Endothelial cell (in vitro differentiated cells): ENCODE data around the gene C14orf39. TPM values are rescaled to one million over a fixed set of nuclear protein-coding genes. Genes with fewer than 3 reads are reported as not detected.

Experiments used
- DNase-seq: peaks from one replicate; pipeline ENCODE4 v3.0.0; 2021; ENCODE audit warnings: low spot score
- H3K27ac Mint-ChIP-seq: one replicate; pipeline ENCODE4 v1.8.0; 2021; ENCODE audit warnings: mixed read lengths, inconsistent platforms; ENCODE audit not compliant: unreplicated experiment
- H3K27me3 Mint-ChIP-seq: one replicate; pipeline ENCODE4 v1.8.0; 2021; ENCODE audit warnings: mild to moderate bottlenecking, moderate library complexity, mixed read lengths, inconsistent platforms; ENCODE audit not compliant: unreplicated experiment
- H3K36me3 Mint-ChIP-seq: one replicate; pipeline ENCODE4 v1.8.0; 2021; ENCODE audit warnings: mild to moderate bottlenecking, low read depth, mixed read lengths, inconsistent platforms; ENCODE audit not compliant: unreplicated experiment
- H3K4me1 Mint-ChIP-seq: one replicate; pipeline ENCODE4 v1.8.0; 2021; ENCODE audit warnings: mild to moderate bottlenecking, mixed read lengths, inconsistent platforms; ENCODE audit not compliant: unreplicated experiment
- H3K4me3 Mint-ChIP-seq: one replicate; pipeline ENCODE4 v1.8.0; 2021; ENCODE audit warnings: mild to moderate bottlenecking, mixed read lengths, inconsistent platforms; ENCODE audit not compliant: unreplicated experiment
- H3K9me3 Mint-ChIP-seq: one replicate; pipeline ENCODE4 v1.8.0; 2021; ENCODE audit warnings: mixed read lengths, inconsistent platforms; ENCODE audit not compliant: unreplicated experiment
- CTCF ChIP-seq: fragments of 200-600 bp; sonication (generic); IDR thresholded peaks from one replicate; pipeline ENCODE4 v1.5.0; 2021; ENCODE audit warnings: antibody characterized with exemption; ENCODE audit not compliant: unreplicated experiment
- total RNA-seq: library from RNA; stranded (reverse); fragmentation: NEBNext Ultra II Directional; extraction: Animal tissue kit (Norgen Biotek cat#: 25700); gene quantifications from one replicate; pipeline ENCODE4 v1.2.1, GENCODE V29; 2021; ENCODE audit not compliant: unreplicated experiment

C14orf39 gene
- total RNA-seq, 1 donor from 2014 or later: 3.8 TPM

GRCh38 chr14:60506462-60506984 is 20.7 kb upstream of the C14orf39 start:
- Mint-ChIP-seq H3K27me3 (peaks cover 16% of the 10 kb centered on the region), H3K36me3 (no peaks in the 10 kb centered on the region), H3K4me1 (peaks cover 34% of the 10 kb centered on the region), H3K9me3 (no peaks in the 10 kb centered on the region), H3K4me3 (peak overlapping the region; percentile 71), H3K27ac (no peak overlapping the region)
- DNase-seq: peak; percentile 27
- TF ChIP-seq CTCF: no peak

DNA sequence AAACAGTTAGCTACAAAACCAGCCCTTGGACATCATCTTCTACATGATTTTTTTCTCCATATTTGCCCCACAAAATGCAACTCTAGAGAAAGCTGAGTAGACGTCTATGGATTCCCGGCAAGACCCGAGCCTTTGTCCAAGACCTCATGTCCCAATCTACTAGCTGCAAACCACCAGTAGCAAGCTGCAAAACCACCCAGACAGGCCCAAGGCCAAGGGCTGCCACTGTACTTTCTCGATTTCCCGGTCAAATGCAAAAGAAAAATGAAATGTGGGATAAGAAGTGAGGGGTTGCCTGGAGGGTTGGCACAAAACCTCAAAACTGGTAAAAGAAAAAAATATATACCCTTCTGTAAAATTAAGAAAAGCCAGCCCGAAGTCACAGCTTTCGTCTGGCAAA is 20.1 kb upstream of the C14orf39 start:
- DNase-seq: no peak
- H3K4me3 Mint-ChIP-seq: no peak overlapping the region
- H3K36me3 Mint-ChIP-seq: no peaks in the 10 kb centered on the region
- peaks cover 34% of the 10 kb centered on the region for H3K4me1 Mint-ChIP-seq
- no peak overlapping the region for H3K27ac Mint-ChIP-seq
- no peaks in the 10 kb centered on the region for H3K9me3 Mint-ChIP-seq
- no peak for TF ChIP-seq CTCF
- peaks cover 16% of the 10 kb centered on the region for H3K27me3 Mint-ChIP-seq

DNA sequence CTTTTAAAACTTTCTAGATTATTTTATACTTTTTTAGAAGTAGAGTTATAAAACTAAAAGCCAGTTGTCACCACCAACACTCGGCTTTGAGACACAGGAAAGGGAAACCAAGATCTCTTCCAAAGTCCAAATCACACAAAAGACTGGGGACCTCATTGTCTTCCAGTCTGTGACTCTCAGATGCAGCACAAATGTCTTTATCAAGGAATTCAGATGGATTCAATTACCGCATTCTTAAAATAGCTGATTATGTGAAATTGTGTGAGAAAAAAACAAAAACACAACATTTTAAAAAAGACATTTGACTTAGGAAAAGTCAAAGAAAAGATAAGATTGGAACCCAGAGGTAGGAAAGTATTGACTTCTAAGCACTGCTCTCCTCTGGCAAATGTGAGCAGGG is 19.6 kb upstream of the C14orf39 start:
- H3K9me3 Mint-ChIP-seq: no peaks in the 10 kb centered on the region
- H3K27ac Mint-ChIP-seq: no peak overlapping the region
- peaks cover 31% of the 10 kb centered on the region for H3K4me1 Mint-ChIP-seq
- H3K36me3 Mint-ChIP-seq: no peaks in the 10 kb centered on the region
- no peak overlapping the region for H3K4me3 Mint-ChIP-seq
- H3K27me3 Mint-ChIP-seq: peaks cover 16% of the 10 kb centered on the region
- no peak for DNase-seq
- TF ChIP-seq CTCF: no peak

GRCh38 chr14:60502541-60502940 is 16.7 kb upstream of the C14orf39 start:
- DNase-seq: no peak
- Mint-ChIP-seq H3K9me3 (no peaks in the 10 kb centered on the region), H3K4me3 (no peak overlapping the region), H3K27ac (no peak overlapping the region), H3K36me3 (no peaks in the 10 kb centered on the region), H3K4me1 (peaks cover 18% of the 10 kb centered on the region), H3K27me3 (no peaks in the 10 kb centered on the region)
- TF ChIP-seq CTCF: no peak

DNA sequence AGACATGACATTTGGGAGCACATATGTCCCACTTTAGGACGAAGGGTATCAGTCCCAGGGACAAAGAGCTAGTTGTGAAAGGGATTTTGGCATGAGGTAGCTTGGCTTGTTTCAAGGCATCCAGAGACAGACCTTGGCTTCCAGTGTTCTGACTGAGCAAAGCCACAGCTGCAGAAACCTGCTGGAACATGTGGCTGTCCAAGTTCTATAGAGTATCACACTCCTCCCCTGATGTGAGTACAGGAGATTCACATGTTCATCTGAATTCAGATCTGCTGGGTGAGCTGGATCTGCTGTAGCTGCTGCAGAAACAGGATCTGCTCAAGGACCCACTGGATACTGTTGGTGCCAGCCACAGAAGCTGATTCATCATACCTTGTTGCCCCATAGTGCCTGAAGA is 10.1 kb upstream of the C14orf39 start:
- TF ChIP-seq CTCF: no peak
- Mint-ChIP-seq H3K4me1 (no peaks in the 10 kb centered on the region), H3K27ac (no peak overlapping the region), H3K9me3 (no peaks in the 10 kb centered on the region), H3K4me3 (no peak overlapping the region), H3K36me3 (no peaks in the 10 kb centered on the region), H3K27me3 (no peaks in the 10 kb centered on the region)
- no peak for DNase-seq
